Measurements from ENCODE around the gene MAP3K20. TPM values are rescaled to one million over a fixed set of nuclear protein-coding genes. Genes with fewer than 3 reads are reported as not detected.
"Not testable (repeated sequence)": the region's sequence is repeated elsewhere in the genome, so short reads cannot be mapped to it uniquely, and the experiment has no call there.

MAP3K20 gene
- total RNA-seq, 2 donors from 2014 or later = 141 to 223 TPM

GRCh38 chr2:173119069-173119807, 43.6 kb downstream of the MAP3K20 start:
- H3K36me3 ChIP-seq = no peaks in the 10 kb centered on the region
- TF ChIP-seq, protein P1, sequence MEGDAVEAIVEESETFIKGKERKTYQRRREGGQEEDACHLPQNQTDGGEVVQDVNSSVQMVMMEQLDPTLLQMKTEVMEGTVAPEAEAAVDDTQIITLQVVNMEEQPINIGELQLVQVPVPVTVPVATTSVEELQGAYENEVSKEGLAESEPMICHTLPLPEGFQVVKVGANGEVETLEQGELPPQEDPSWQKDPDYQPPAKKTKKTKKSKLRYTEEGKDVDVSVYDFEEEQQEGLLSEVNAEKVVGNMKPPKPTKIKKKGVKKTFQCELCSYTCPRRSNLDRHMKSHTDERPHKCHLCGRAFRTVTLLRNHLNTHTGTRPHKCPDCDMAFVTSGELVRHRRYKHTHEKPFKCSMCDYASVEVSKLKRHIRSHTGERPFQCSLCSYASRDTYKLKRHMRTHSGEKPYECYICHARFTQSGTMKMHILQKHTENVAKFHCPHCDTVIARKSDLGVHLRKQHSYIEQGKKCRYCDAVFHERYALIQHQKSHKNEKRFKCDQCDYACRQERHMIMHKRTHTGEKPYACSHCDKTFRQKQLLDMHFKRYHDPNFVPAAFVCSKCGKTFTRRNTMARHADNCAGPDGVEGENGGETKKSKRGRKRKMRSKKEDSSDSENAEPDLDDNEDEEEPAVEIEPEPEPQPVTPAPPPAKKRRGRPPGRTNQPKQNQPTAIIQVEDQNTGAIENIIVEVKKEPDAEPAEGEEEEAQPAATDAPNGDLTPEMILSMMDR (IDR thresholded peaks at IDR 0.05) = no peak
- no peak for DNase-seq (ENCODE audit: low spot score)
- H3K27me3 ChIP-seq = no peaks in the 10 kb centered on the region
- peak overlapping the region; percentile 66 to 68 for H3K27ac ChIP-seq
- no peak overlapping the region for H3K4me3 ChIP-seq
- no peaks in the 10 kb centered on the region for H3K9me3 ChIP-seq
- H3K4me1 ChIP-seq = peaks cover 0 to 24% of the 10 kb centered on the region in 2 donors

- H3K27ac ChIP-seq = peak overlapping the region; percentile 66 to 68
- TF ChIP-seq, protein P1 (IDR thresholded peaks at IDR 0.05) = no peak
- H3K4me3 ChIP-seq = no peak overlapping the region
- H3K36me3 ChIP-seq = no peaks in the 10 kb centered on the region
- H3K27me3 ChIP-seq = no peaks in the 10 kb centered on the region
- peaks cover 0 to 31% of the 10 kb centered on the region in 2 donors for H3K4me1 ChIP-seq
- no peaks in the 10 kb centered on the region for H3K9me3 ChIP-seq
- DNase-seq (ENCODE audit: low spot score) = no peak
Observed at GRCh38 chr2:173119944-173120343, 44.3 kb downstream of the MAP3K20 start.

- TF ChIP-seq, protein P1 (IDR thresholded peaks at IDR 0.05) = no peak
- Histone ChIP-seq H3K36me3 (no peaks in the 10 kb centered on the region), H3K9me3 (no peaks in the 10 kb centered on the region), H3K4me3 (no peak overlapping the region), H3K27ac (no peak overlapping the region), H3K4me1 (peaks cover 0 to 37% of the 10 kb centered on the region in 2 donors), H3K27me3 (no peaks in the 10 kb centered on the region)
- DNase-seq (ENCODE audit: low spot score) = no peak
Observed at GRCh38 chr2:173122936-173123335, 47.3 kb downstream of the MAP3K20 start.

- Histone ChIP-seq H3K4me1 (peaks cover 0 to 30% of the 10 kb centered on the region in 2 donors), H3K27me3 (no peaks in the 10 kb centered on the region), H3K9me3 (no peaks in the 10 kb centered on the region), H3K27ac (peak overlapping the region; percentile 7 to 29), H3K4me3 (no peak overlapping the region), H3K36me3 (no peaks in the 10 kb centered on the region)
- TF ChIP-seq, protein P1 (IDR thresholded peaks at IDR 0.05) = no peak
- DNase-seq (ENCODE audit: low spot score) = no peak
Observed at GRCh38 chr2:173124441-173124840, 48.8 kb downstream of the MAP3K20 start.

GRCh38 chr2:173126819-173127218, 51.2 kb downstream of the MAP3K20 start:
- no peak overlapping the region for H3K27ac ChIP-seq
- TF ChIP-seq, protein P1 (IDR thresholded peaks at IDR 0.05) = no peak
- no peaks in the 10 kb centered on the region for H3K36me3 ChIP-seq
- H3K4me3 ChIP-seq = no peak overlapping the region
- H3K9me3 ChIP-seq = no peaks in the 10 kb centered on the region
- H3K27me3 ChIP-seq = no peaks in the 10 kb centered on the region
- no peak for DNase-seq (ENCODE audit: low spot score)
- H3K4me1 ChIP-seq = peaks cover 0 to 46% of the 10 kb centered on the region in 2 donors

DNA sequence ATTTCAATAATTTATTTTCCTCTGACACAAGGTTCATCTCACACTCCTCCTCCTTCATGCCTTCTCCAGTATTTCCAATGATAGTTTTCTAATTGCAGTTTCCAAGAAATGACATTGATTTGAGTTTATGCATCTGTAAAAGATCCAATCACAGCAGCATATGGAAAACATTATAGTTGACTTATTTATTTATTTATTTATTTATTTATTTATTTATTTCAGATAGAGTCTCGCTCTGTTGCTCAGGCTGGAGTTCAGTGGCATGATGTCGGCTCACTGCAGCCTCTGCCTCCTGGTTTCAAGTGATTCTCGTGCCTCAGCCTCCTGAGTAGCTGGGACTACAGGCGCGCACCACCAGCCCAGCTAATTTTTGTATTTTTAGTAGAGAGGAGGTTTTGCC, 52.5 kb downstream of the MAP3K20 start:
- peaks cover 0 to 50% of the 10 kb centered on the region in 2 donors for H3K4me1 ChIP-seq
- not testable (repeated sequence) for H3K9me3 ChIP-seq, H3K4me3 ChIP-seq

More for the DNA sequence above, 52.5 kb downstream of the MAP3K20 start:
- not testable (repeated sequence) for H3K36me3 ChIP-seq; H3K27ac ChIP-seq; DNase-seq (ENCODE audit: low spot score); H3K27me3 ChIP-seq

Measured in right atrium auricular region (tissue), 2 donors.